ENCODE results near the gene ZW10.

The ZW10 gene

DNA sequence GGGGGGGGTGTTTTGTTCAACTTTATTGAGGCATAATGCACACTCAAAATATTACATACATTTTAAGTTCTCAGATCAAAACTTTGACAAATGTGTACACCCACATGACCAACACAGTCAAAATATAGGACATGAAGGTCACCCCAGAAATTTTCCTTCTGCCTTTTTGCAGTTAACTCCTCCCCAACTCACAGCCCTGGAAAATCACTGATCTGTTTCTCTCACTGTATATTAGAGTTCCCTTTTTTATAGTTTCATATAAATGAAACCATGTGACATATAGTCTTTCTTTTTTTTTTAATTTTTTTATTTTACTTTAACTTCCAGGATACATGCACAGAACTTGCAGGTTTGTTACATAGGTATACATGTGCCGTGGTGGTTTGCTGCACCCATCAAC lies 72.0 kb downstream of the ZW10 start:
- no peak for DNase-seq (ENCODE audit: low read depth in 4 of 4, low spot score in 1 of 4)

DNA sequence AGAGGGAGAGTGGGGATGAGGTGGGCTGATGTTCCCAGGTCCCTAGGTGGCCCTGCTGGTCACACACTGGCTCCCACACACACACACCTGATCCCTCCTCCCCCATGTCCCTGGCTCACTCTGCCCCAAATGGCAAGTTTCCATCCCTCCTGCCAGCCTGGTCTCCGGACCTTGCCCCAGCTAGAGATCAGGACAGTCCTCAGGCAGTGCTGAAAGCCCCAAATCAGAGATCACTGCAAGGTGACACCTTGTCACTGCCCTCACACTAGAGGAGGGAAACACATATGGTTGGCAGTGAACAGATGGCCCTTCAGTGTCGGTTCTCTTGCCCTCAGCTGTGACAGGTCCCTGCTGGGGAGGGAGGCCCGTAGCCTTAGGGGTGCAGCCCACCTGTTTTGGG lies 75.0 kb downstream of the ZW10 start:
- DNase-seq (ENCODE audit: low read depth in 4 of 4, low spot score in 1 of 4): no peak

DNA sequence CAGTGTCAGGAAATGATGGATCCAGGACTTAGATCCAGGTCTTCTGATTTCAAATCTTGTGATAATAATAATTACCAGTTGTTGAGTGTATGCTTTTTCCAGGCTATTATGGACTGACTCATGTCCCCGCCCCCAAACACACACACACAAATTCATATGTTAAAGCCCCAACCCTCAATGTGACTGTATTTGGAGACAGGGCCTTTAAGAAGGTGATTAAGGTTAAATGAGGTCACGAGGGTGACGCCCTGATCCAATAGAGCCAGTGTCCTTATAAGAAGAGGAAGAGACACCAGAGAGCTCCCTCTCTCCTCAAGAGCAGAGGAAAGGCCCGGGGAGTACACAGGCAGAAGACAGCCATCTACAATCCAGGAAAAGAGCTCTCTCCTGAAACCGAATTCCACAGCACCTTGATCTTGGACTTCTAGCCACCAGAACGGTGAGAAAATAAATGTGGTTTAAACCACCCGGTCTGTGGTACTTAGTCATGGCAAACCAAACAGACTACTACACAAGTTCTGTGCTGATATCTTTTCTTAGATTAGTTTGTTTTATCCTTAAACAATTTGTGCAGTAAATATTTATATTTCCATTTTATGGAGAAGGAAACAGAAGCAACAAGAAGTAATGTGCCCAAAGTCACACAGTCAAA lies 75.6 kb downstream of the ZW10 start:
- no peak for DNase-seq (ENCODE audit: low read depth in 4 of 4, low spot score in 1 of 4)

DNA sequence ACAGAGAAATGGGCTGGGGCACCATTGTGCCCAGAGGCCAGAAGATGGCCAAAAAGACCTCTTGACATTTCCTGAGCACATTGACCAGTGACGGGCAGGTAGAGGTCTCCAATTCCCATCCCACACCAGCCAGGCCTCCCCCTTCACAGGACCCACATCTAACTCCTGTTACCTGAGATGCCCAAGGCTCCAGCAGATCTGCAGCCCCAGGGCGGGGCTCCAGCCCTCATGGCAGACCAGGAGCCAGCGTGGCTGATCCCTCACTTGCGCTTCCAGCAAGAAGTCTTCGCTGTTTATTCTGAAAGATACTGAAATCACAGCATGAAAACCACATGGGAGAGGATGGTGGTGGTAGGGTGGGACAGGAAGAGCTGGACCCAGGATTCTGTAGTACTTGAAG lies 76.4 kb downstream of the ZW10 start:
- no peak for DNase-seq (ENCODE audit: low read depth in 4 of 4, low spot score in 1 of 4)

DNA sequence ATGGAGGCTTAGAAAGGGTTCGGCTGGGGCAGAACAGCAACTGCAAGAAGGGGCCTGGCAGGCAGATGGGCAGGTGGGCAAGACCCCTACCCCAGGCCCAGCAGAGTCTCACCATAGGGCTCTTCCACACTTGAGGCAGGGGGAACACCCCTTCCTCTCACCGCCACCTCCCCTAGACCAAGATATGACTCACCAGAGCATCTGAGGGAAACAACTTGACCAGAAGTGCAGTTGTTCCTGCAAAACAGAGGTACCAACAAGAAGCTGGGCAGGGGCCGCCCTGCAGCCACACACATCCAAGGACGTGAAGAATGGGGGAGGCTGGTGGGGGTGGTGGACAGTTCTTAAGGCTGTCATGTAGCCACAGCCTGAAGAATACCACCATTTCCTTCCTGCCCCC lies 78.3 kb downstream of the ZW10 start:
- DNase-seq (ENCODE audit: low read depth in 4 of 4, low spot score in 1 of 4): no peak

DNA sequence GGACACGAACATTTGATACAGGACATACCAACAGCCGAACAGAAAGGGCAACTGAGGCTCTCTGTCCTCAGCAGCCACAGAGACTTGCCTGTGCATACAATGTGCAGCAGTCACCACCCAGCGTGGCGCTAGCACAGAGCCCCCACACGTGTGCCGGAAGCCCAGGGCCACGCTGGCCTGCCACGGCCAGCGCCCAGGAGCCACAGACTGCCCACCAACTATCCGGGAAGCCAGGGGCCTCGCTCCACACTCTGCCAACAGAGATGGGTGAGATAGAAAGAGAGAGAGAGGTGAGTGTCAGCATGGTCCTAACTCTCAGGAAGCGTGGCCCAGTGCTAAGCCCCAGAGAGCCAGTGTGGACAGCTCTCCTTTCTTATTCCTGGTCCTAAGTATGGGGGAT lies 79.1 kb downstream of the ZW10 start:
- DNase-seq (ENCODE audit: low read depth in 4 of 4, low spot score in 1 of 4): no peak

DNA sequence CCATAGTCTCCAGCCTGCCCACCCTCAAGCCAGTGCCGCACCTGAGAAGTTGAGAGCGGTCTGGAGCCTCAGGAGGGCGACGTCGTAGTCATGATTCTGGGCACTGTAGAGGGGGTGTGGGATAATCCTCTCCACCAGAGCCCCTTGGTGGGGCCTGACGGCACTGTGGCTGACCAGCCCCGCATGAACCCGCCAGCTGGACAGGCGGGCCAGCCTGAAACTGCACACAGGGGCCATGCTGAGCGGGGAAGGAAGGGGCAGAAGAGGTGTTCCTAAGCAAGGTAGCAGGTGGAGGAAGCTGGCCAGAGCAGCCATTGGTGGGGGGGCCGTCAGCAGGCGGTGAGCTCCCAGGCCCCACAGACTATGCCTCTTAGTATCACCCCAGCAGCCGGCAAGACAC lies 80.5 kb downstream of the ZW10 start:
- DNase-seq (ENCODE audit: low read depth in 4 of 4, low spot score in 1 of 4): no peak

DNA sequence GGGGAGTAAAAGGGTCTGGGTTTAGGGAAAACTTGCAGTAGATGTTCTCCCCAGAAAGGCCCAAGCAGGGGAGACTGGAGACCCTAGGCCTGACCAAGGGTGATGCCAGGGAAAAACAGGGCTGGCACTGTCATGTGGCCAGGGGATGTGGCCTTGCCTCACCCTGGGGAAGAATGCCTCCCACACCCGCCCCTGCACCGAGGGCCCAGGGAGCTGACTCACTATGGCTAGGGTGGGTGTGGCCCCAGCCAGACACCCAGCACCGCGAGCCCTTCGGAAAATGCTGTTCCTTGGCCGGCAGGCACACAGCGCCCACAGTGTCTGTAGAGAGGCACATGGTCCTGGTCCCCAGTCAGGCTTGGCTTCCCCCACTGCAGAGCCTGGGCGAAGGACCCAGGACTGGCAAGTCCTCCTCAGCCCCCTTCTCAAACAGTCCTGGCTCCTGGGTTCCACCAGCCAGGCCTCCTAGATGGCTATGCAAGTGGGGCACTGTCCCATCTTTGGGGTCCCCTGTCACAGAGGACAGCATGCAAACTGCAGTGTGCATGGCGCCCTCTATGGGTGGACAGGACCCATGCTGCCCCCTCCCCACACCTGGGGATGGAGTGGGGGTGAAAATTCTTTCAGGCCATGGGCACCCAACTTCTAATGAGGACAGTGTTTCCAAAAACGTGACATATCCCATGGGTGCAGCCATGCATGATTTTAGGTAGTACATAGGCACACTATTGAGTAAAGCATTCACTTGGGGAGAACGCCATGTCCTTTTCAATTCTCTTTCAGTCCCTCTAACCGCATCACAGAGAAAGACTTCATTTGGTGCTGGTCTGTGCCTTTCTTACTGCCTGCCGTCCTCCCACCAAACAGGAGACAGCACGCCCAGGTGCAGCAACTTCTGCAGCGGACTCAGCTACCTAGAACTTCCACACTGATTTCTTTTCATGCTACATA lies 82.6 kb downstream of the ZW10 start:
- no peak for DNase-seq (ENCODE audit: low read depth in 4 of 4, low spot score in 1 of 4)

DNA sequence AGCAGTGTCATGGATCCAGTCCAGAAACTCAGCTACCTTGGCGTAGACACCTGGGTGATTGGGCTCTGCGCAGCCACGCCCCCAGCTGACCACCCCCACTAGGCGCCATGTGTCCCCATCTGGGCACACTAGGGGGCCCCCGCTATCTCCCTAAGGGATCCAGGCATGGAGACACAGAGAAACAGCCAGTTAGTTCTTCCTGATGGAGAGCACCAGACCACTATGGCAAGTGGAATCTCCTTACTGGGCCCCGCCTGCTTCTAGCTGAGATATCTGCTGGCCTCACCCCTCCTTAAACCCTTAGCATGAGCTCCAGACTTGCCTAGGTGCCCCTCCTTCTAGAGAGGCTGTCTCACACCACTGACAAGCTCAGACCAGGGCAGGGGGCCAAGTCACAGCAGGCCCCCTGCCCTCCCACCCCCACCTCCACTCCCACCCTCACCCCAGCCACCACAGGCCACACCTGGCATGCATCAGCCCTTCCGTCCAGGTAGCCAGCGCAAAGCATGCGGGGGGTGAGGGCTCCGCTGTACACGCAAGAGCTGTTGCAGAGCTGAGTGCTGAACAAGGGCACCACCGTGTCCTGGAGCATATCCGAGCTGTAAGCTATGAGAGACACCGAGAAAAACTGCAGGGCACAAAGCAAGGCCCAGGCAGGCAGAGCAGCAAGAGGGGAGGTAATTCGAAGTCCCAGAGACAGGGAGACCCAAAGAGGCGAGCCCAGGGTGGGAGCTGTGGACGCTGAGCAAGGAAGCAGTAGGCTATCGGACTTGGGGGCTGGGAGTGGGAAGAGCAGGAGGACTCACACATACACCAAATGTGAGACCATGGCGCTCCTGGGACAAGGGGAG lies 83.5 kb downstream of the ZW10 start:
- DNase-seq (ENCODE audit: low read depth in 4 of 4, low spot score in 1 of 4): no peak

DNA sequence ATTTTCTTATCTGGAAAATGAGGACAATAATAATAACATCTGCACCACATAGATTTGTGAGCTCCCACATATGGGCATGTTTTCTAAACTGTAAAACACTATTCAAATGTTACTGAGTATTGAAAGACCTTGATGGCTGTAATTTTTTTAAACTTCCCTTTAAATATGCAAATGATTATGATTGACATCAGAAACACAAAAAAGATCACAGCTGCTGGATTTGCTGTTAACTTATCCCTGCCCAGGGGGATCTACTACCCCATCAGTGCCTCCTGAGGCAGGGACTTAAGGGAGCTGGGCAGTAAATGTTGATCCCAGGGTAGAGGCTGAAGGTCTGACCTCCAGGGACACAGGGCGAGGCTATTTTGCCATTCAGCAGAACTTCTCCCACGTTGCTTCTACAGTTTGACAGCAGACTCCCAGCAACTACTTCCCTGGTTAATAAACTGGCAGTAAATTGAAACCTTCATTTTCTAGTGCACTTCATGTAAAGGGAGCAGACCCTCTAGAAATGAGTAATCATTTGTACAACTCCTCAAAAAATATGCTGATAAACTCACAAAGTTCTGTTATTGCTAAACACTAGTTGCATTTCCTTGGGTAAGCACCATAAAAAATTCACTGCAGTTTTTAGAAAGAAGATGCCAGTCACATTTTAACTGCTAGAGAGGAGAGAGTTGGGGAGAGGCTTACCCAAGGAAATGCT lies 87.7 kb downstream of the ZW10 start:
- DNase-seq (ENCODE audit: low read depth in 4 of 4, low spot score in 1 of 4): no peak

DNA sequence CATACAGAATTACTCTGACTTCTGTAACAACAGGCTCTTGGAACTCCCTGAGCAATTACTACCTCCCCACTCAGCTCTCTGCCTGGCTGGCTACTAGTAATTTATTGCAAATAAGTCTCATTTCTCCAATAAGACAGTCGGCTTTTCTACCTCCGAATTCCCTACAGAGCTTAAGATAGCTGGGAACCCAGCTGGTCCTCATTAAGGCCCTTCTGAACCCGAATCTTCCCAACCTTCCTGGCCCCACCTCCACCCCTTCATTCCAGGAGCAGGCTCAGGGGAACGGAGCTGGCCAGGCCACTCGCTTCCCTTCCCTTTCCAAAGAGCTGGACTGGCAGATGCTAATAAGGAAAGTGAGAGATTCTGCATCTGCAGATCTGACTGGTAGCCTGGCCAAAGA lies 89.0 kb downstream of the ZW10 start:
- no peak for DNase-seq (ENCODE audit: low read depth in 4 of 4, low spot score in 1 of 4)

DNA sequence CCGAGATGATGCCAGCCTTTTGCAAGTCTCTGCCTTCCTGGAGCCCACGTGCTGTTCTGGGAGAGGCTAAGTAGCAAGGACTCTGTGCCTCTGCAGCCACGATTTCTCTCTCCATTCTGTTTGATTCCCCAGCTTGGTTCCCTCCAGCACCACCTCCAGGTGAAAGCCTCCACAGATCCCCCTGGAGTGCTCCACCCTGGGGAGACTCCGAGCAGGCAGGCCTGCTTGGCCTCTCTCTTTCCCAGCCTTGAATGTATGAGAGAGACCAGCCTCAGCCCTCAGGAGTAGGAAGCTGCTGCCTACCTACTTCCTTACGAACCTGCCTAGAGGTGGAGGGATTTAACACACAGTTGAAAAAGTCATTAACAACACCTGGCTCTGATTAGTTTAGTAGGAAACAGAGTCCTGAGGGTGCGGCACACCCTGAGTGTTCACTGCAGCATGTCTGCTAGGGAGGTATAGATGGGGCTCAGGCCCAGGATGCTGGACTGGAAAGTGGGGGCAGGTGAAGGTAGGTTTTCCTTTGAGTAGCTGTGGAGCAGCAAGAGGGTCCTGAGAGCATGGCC lies 89.9 kb downstream of the ZW10 start:
- DNase-seq (ENCODE audit: low read depth in 4 of 4, low spot score in 1 of 4): no peak
